LoVo (cell line): ENCODE data around the gene FARP2.
"Not testable (repeated sequence)": the region's sequence is repeated elsewhere in the genome, so short reads cannot be mapped to it uniquely, and the experiment has no call there.

ENCODE experiments used
- DNase-seq: peaks from one replicate; pipeline ENCODE4 v3.0.0-alpha.2; 2016; ENCODE audit warnings: low spot score

FARP2 gene

DNA sequence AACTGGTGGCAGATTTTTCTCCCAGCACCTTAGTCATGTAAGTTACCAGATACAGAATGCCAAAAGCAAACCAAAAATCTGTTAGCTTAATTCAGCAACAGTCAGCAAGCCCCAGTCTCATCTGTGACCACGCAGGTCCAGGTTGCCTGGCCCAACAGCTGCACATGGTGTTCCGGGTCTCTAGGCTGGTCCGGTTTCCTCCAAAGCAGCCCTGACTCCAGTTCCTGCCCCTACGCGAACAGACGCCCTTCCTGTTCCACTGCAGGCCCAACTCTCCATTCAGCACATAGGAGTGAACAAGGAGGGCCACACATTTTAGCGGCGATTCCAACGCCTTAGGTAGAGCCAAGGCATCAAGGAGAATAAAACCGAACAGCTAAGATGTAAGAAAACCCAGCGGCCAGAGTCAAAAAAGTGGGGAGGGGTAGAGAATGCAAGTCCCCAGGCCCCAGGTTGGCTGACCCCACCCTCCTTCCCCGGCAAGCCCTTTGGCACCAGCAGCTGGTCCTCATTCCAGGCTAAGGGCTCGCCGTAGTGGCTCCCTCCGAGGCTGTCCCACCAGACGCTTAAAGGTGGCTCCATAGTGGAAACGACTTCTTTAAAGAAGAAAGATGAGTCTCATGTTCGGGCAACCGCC, 150.8 kb downstream of the FARP2 start:
- DNase-seq: no peak

DNA sequence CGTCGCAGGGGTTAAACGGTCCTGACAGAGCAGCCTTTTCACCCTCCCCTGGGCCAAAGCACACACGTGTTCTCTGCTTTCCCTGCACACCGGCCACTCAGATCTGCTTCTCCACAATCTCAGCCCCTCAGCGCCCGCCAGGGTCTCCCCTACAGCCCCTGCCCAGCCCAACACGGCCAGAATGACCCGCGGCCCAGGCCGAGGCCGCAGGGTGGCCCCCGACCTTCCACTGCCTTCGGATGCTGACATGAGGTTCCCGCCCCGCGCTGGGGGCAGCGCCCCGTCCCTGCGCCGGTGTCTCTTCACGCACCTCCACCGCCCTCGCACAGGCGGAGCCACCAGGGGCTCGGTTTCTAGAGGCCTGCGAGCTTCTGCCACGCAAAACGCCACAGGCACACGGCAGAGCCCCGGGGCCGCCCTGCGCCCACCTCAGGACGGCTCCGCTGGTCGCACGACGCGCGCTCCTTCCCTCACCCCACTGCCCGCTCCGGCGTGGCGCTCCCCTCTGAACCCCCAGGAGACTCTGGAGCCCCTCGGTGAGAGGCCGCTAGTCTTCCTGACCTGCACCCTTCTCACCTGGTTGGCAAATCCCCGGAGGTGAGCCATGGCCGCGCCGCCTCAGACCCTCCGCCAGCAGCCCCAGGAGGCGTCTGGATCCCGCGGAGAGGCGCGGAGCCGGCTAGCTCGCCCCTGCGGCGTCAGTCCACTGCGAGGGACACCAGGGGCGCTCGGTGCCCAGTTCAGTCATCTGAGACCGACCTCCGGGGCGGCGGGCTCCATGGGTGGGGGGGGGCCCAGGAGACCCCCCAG, 151.6 kb downstream of the FARP2 start:
- peak; percentile 46 for DNase-seq

DNA sequence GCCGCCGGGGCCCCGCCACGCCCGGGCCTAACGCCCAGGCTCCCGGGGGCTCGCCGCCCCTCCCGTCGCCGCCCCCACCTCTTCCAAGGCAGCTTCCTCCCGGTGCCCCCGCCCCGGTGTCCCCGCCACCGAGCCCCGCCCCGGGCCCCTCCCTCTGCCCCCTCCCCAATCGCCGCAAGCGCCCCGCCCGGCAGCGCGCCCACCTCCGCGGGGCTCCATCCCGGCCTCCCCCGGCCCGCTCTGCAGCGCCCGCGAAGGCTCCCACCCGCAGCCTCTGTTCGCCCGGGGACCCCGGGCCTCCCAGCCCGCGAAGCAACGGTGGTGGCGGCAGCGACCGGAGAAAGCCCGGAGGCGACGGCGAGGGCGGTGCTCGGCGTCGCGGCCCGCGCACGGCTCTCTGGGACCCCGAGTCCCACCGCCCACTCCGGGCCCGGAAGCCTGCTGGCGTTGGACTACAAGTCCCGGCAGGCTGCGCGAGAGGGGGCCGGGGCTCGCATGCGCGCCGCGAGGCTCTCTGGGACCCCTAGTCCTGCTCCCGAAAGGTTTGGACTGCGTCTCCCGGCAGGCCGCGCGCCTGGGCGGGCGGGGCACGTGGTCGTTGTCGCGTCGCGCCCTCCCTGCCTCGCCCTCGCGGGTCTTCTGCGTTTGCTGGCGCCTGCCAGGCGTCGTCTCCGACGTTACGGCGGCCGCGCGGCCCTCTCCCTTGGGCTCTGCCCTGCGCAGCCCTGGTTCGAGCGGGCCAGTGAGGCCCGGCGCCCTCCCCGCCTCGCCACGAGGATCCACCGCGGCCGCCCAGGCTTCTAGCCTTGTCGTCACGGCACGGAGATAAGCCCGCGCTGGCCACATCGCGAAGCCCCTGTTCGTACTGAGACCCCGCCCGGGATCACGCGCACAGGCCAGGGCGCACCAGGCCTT, 152.4 kb downstream of the FARP2 start, which contains the start of gene STK25:
Gene STK25, minus strand, starts transcription at position 345 of the 915 bp plus-strand sequence. CDS start 549 bp downstream, outside the sequence.
- peak; percentile 96 for DNase-seq

DNA sequence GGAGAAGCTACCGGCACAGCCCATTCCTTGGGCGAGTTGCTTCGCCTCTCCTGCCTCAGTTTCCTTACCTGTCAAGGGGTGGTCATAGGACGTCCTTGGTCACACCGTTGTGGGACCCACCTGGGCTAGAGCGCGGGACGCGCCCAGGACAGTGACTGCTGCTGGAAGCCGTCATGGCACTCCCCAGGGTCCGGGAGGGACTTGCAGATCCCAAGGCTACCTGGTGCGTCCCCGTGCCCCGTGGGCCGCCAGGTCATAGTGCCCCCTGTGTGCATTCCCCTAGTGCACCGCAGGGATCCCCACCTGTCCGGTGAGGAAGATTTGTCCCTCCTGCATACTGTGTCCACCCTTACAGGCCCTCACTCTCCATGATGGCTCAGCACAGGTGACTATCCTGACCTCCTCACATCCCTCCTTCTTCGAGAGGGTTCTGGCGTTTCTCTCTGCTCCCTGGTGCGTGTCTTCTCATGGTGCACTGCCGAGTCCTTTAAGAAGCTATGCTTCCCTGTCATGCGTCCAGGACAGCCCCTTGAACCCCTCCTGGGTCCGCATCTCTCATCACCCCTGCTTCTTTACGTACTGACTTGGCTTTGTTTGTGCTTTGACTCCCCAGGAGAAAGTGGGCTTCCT, 153.2 kb downstream of the FARP2 start:
- DNase-seq: no peak

DNA sequence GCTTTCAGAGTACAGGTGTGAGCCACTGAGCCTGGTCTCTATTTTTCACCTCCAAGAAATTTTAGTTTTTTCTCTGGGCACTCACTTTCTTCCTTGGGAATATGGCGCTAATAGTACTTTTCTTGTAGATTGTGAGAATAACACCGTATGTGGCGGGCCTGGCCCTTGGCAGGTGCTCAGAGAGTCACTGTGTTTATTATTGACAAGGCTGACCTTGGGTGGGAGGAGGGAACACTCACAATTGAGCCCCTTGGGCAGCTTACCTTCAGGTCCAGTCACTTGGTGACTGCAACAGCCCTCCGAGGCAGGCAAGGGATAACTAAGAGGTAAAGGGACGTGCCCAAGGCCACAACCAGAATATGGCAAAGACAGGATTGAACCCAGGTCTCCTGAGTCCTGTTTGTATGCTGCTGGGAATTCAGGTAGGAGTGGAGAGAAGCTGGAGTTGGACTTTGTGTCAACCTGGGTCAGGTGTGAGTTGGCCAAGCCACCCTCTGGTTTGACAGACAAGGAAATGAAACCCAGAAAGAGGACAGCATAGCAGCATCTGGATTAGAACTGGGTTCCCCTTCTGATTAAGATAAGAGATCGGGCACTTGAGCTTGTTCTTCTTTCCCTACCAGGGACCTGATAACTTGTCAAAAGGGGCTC, 155.1 kb downstream of the FARP2 start:
- no peak for DNase-seq

DNA sequence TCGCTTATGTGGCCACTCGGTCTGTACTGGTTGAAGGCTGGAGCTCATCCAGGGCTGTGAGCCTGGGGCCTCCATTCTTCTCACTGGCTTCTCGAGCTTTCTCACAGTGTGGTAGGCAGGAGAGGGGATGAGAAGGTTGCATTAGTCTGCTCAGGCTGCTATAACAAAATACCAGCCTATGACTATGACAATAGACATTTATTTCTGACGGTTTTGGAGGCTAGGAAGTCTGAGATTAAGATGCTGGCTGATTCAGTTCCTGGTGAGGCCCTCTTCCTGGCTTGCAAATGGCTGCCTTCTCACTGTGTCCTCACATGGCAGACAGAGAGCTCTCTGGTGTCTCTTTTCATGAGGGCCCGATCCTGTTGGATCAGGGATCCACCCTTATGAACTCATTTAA, 158.5 kb downstream of the FARP2 start:
- DNase-seq: no peak

DNA sequence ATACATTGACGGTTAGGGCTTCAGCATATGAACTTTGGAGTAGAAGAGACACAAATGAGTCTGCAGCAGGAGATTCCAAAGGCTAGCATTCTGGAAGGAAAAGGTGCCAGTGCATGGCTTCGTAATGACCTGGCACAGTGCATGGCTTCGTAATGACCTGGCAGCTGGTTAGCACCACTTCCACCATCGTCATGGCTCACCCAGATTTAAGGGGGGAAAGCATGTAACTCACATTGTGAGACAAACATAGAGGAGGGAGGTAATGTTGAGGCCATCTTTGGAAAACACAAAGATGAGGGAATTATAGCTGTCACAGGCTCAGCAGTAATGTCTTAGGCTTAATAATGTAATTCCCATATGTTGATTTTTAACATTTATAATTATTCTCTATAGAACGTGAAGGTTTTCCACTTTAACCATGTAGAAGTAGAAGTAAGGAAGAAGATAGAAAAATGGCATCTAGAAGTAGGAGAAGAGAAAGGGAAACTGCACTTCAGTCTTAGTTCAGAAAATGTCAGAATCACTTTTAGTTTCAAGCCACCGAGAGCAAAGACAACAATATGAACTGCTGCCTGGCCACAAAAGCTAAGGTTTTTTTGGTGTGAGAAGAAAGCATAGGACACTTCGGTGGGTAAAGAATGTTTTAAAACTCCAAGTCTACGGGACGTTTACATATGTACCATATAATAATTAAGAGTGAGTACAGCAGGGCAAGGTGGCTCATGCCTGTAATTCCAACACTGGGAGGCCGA, 159.1 kb downstream of the FARP2 start:
- no peak for DNase-seq

DNA sequence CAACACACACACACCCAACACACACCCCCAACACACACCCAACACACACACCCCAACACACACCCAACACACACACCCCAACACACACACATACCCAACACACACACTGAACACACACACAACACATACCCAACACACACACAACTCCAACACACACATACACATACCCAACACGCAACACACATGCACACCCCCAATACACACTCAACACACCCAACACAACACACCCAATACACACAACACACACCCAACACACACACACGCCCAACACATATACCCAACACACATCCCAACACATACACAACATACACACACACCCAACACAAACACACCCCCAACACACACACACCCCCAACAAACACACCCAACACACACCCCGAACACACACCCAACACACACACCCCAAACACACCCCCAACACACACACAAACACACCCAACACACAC, 160.5 kb downstream of the FARP2 start:
- DNase-seq: no peak

DNA sequence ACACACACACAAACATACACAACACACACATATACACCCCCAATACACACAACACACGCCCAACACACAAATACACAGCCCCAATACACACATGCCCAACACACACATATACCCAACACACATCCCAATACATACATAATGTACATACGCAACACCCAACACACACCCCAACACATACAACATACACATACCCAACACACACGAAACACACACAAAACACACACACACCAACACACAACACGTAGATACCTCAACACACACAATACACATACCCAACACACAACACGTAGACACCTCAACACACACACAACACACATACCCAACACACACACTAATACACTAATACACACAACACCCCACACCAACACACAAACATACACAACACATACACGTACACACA, 161.2 kb downstream of the FARP2 start:
- no peak for DNase-seq

DNA sequence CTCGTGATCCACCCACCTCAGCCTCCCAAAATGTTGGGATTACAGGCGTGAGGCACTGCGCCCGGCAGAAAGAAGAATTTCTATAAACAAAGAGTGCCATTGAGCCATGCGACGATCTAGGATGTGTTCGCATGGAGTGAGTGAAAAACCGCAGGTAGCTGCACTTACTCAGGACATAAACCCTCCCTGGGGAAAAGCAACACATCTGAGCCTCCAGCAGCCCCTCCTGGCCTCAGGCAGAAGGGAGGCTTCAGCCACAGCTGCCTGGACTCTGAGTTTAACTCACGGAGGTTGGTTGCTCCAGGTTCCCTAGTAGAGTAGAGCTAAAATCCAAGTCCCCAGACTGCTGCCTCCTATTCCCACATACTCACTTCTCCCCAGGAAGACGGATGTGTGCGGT, 163.6 kb downstream of the FARP2 start:
- DNase-seq: no peak

DNA sequence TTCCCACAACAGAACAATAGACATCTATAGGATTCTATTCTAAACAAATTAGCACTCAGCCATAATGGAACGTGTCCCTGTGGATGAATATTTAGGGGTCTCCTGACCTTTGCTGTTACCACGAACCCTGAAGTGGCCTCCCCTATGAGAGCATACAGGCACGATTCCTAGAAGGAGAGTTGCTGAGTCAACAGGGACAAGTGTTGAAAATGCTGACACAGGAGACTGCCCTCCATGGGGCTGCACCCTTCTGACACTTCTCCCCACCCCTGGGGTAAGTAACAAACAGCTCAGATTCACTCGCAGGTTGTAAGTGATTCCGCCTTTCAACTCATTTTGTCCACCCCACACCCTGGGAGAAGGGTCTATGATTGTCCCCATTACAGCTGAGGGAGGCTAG, 166.4 kb downstream of the FARP2 start:
- no peak for DNase-seq

DNA sequence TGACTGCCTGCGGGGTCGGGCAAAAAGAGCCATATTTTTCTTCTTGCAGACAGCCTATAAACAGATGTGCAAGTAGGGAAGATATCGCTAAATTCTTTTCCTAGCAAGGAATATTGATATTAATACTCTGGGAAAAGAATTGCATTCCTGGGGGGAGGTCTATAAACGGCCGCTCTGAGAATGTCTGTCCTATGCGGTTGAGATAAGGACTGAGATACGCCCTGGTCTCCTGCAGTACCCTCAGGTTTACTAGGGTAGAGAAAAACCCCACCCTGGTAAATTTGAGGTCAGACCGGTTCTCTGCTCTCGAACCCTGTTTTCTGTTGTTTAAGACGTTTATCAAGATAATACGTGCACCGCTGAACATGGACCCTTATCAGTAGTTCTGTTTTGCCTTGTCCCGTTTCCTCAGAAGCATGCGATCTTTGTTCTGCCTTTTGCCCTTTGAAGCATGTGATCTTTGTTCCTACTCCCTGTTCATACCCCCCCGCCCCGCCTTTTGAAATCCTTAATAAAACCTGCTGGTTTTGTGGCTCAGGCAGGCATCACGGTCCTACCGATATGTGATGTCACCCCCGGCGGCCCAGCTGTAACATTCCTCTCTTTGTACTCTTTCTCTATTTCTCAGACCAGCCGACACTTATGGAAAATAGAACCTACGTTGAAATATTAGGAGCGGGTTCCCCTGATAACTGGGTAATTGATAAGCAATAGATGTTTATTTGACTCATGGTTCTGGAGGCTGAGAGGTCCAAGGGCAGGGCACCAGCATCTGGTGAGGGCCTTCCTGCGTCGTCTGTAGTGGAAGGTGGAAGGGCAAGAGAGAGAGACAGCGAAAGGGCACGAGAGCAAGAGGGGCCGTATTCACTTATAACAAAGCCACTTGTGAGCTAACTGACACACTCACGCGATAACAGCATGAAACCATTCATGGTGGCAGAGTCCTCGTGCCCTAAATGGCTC, 170.0 kb downstream of the FARP2 start:
- DNase-seq: not testable (repeated sequence)

DNA sequence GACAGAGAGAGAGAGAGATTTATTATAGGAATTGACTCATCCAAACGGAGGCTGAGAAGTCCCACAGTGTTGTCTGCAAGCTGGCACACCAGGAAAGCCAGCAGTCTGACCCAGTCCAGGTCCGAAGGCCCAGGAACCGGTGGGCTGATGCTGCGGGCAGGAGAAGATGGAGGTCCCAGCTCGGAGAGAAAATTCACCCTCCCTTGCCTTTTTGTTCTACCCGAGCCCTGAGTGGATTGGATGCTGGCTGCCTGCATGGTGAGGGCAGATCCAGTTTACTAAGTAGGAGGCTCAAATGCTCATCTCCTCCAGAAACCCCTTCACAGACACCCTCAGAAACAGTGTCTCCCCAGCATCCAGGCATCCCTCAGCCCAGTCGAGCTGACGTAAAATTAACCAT, 174.5 kb downstream of the FARP2 start:
- no peak for DNase-seq

DNA sequence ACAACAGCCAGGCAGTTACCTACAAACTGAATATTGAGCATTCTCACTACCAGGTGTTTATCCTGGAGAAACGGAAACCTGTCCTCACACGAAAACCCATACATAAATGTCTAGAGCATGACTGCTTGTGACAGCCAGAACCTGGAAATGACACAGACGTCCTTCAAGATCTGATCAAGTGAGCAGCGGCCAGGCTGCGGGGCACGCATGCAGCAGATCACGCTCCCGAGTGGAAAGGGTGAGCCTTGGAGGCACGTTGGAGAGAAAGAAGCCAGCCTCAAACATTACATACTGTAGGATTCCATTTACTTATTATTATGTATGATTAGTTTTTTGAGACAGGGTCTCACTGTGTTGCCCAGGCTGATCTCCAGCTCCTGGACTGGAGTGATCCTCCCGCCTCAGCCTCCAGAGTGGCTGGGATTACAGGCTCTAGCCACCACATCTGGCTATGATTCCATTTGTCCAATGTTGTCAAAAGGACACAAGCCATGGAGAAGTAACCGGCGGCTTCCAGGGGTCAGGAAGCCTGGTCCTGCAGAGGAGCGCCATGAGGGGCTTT, 175.2 kb downstream of the FARP2 start:
- DNase-seq: no peak

DNA sequence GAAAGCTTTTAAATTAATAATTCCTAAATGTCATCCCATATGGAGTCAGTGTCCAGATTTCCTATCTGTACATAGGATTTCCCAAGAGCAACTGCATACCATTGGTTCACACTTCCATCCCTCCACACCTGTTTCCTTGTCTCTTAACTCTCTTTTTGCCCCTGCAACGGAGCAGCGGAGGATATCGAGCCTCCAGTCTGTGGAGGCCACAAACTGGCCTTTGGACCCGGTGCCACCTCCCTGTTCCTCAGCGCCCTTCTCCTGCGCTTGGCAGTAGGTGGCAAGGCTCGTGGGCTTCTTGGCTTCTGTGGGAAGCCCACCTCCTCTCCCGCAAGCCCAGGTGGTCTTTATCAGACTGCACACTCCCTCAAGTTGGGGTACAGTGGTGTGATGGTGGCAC, 176.1 kb downstream of the FARP2 start:
- no peak for DNase-seq

DNA sequence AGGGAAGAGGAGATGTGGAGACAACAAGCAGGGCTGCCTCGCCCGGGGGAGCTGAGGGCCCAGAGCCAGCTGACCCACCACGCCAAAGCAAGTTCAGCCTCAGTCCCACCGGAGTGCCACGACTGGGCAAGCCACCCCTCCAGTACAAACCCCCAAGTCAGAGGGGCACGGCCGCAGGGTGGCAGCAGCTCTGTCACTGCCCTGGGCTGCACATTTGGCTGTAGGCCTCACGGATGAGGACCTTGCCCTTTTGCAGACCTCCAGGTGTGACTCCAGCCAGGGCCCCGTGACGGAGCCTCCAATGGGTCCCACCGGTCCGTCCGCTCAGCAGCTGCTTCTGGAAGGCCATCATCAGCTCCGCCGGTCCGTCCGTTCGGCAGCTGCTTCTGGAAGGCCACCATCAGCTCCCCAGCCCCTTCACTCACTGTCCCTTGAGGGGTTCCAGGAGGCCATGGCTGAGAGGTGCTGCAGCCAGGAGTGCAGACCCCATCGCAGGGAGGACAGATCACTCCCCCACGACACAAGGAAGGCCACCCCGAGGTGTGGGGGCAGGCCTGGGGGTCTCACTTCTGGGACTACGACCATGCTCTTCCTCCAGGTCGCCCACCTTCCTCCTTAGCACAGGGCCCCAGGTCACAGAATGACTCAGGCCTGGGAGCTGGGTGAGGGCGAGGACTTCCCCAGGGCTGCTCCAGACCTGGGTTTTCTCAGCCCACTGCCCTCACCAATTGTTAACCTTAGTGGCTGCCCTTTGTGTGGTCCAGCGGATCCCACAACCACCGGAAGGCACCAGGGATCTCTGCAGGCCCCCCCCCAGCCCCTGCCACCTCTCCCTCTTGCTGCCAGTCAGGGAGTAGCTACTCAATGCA, 176.9 kb downstream of the FARP2 start:
- no peak for DNase-seq

DNA sequence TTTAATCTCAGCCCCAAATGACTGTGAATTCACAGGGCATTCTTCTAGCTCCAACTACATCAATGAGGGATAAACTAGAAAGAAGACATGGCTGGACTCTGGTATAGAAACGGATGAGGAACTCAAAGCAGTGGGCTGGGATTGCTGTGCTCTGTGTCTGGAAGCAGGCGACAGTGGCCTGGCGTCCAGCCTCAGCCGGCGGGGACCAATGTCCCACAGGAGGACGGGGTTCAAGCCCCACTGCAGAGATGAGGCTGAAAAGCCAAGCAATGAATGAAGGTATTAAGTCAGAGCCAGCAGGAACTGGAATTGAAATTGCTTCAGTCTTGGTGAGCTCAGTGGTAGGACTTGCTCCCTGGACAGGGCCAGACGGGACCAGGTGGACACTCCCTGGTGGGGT, 178.2 kb downstream of the FARP2 start:
- no peak for DNase-seq

DNA sequence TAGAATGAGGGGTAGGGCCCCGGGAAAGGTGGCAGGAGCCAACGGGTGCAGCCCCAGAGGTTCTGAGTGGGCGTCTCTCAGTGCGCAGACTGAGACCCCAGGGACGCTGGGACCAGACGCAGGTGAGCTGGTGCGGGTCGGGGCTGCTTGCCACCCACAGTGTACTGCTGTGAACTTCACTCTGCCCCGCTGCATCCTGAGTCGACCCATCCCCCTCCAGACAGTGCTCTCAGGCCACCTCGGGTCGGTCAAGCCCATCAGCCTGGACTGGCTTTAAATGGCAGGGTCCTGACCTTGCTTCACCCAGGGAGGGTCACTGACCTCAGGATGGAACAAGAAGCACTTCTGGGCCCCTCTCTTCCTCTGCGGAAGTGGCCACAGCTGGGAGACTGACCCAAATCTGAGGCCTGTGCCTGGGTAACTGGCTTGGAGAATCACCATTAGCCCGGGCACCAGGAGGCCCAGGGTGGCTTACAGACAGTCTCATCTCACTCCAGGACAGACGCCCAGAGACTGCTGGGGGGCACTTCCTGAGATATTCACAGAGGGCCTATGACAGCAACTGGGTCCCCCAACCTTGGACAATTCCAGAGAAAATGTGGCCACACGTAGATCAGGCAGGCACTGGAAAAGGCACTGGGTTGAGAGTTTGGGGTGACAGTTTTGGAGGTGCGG, 178.8 kb downstream of the FARP2 start:
- no peak for DNase-seq
